KMS-11 (cell line): ENCODE data around the gene PRDM2.

Experiments
- H2AFZ ChIP-seq: fragments of 200-600 bp; sonication (generic); 2 replicates; pipeline ENCODE4 v1.6.1; 2016; ENCODE audit warnings: antibody characterized with exemption, mixed run types, low read depth
- H3K27ac ChIP-seq: fragments of 200-600 bp; sonication (generic); 2 replicates; pipeline ENCODE4 v1.6.1; 2016; ENCODE audit warnings: mild to moderate bottlenecking, mixed run types
- H3K27me3 ChIP-seq: fragments of 200-600 bp; sonication (generic); 2 replicates; pipeline ENCODE4 v1.6.1; 2017; ENCODE audit warnings: mild to moderate bottlenecking, low read depth, mixed run types, moderate library complexity; ENCODE audit not compliant: insufficient read depth
- H3K36me3 ChIP-seq: fragments of 200-600 bp; sonication (generic); 2 replicates; pipeline ENCODE4 v1.6.1; 2017; ENCODE audit warnings: mild to moderate bottlenecking, mixed run types; ENCODE audit not compliant: insufficient read depth
- H3K4me1 ChIP-seq: fragments of 200-600 bp; sonication (generic); 2 replicates; pipeline ENCODE4 v1.6.1; 2016; ENCODE audit warnings: mild to moderate bottlenecking, low read depth, mixed run types; ENCODE audit not compliant: poor library complexity, severe bottlenecking
- H3K4me2 ChIP-seq: fragments of 200-600 bp; sonication (generic); 2 replicates; pipeline ENCODE4 v1.7.0; 2016; ENCODE audit warnings: mild to moderate bottlenecking, mixed run types
- H3K4me3 ChIP-seq: fragments of 200-600 bp; sonication (generic); IDR thresholded peaks from 2 replicates; pipeline ENCODE4 v1.6.1; 2017; ENCODE audit warnings: low read depth, low read length, mixed read lengths; ENCODE audit not compliant: insufficient read depth
- H3K79me2 ChIP-seq: fragments of 200-600 bp; sonication (generic); 2 replicates; pipeline ENCODE4 v1.6.1; 2016; ENCODE audit warnings: low read depth, mixed run types; ENCODE audit not compliant: insufficient read depth
- H3K9ac ChIP-seq: fragments of 200-600 bp; sonication (generic); 2 replicates; pipeline ENCODE4 v1.6.1; 2016; ENCODE audit warnings: mild to moderate bottlenecking, mixed run types
- H4K20me1 ChIP-seq: fragments of 200-600 bp; sonication (generic); 2 replicates; pipeline ENCODE4 v1.6.1; 2016; ENCODE audit warnings: mild to moderate bottlenecking, mixed run types; ENCODE audit not compliant: insufficient read depth
- CTCF ChIP-seq: fragments of 200-600 bp; sonication (generic); conservative IDR thresholded peaks from 2 replicates; pipeline ENCODE4 v1.6.1; 2017; ENCODE audit warnings: low read depth, mild to moderate bottlenecking, antibody characterized with exemption, low read length, moderate library complexity, mixed read lengths

The PRDM2 gene

GRCh38 chr1:13871886-13872285 is 171.9 kb downstream of the PRDM2 start:
- TF ChIP-seq CTCF = no peak
- H3K4me1 ChIP-seq = no peaks in the 10 kb centered on the region
- H4K20me1 ChIP-seq = no peaks in the 10 kb centered on the region

DNA sequence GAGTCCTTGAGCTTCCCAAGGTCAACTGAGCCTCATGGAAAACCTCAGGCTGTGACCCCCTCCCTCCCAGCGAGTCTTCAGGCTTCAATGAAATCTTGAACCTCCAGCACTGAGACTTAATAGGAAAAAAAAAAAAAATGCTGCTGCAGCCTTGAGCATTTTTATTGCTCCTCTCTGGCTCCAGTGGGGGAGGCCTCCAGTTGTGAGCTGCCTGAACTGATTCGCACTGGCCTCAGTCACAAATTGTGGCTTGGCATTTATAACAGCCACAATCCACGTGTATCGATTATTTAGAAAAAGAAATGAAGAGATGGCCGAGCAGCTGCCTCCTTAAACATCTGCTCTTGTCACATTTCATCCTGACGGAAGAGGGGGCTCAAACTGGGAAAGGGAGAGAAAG is 173.0 kb downstream of the PRDM2 start:
- Histone ChIP-seq H3K36me3 (no peaks in the 10 kb centered on the region), H3K4me3 (no peak overlapping the region), H2AFZ (no peak overlapping the region), H4K20me1 (no peaks in the 10 kb centered on the region), H3K9ac (no peak overlapping the region), H3K27ac (no peak overlapping the region), H3K27me3 (no peaks in the 10 kb centered on the region), H3K4me2 (no peak overlapping the region), H3K4me1 (no peaks in the 10 kb centered on the region), H3K79me2 (no peaks in the 10 kb centered on the region)
- no peak for TF ChIP-seq CTCF

More at GRCh38 chr1:13871886-13872285, 171.9 kb downstream of the PRDM2 start:
- no peak overlapping the region for H3K9ac ChIP-seq
- H3K4me3 ChIP-seq = no peak overlapping the region
- H3K27me3 ChIP-seq = no peaks in the 10 kb centered on the region
- no peak overlapping the region for H3K4me2 ChIP-seq
- no peaks in the 10 kb centered on the region for H3K79me2 ChIP-seq
- no peak overlapping the region for H2AFZ ChIP-seq
- no peak overlapping the region for H3K27ac ChIP-seq
- H3K36me3 ChIP-seq = no peaks in the 10 kb centered on the region
